Right cardiac atrium (tissue), 5 donors: ENCODE measurements around the gene RO60. TPM values are rescaled to one million over a fixed set of nuclear protein-coding genes. Genes with fewer than 3 reads are reported as not detected.

Experiments used
- ATAC-seq, 2 donors: fragments of 200-7000 bp; cut with Tn5 transposase; one replicate each; pipeline versions ENCODE4 v1.8.0 to v1.9.1; 2020; ENCODE audit warnings: moderate library complexity in 2 of 2, mild to moderate bottlenecking in 1 of 2
- DNase-seq, 3 donors: peaks; one replicate each; pipeline ENCODE4 v3.0.0-alpha.2; 2020
- H3K27ac ChIP-seq: one replicate; pipeline ENCODE4 v1.5.1; 2013; ENCODE audit warnings: mild to moderate bottlenecking, low read length, control low read depth, moderate library complexity
- H3K27me3 ChIP-seq: one replicate; pipeline ENCODE4 v1.6.1; 2013; ENCODE audit not compliant: control insufficient read depth, insufficient read depth
- H3K4me1 ChIP-seq: one replicate; pipeline ENCODE4 v1.6.1; 2013; ENCODE audit warnings: low read length; ENCODE audit not compliant: control insufficient read depth, insufficient read depth
- H3K4me3 ChIP-seq: one replicate; pipeline ENCODE4 v1.5.1; 2013; ENCODE audit warnings: low read length, control low read depth
- H3K9me3 ChIP-seq: one replicate; pipeline ENCODE4 v1.6.1; 2013; ENCODE audit warnings: low read length; ENCODE audit not compliant: control insufficient read depth
- WGBS: extraction: QIAGEN DNeasy Blood & Tissue Kit; methylation state at CpG from one replicate; pipeline ENCODE4 v1.1.7; 2013; 5-methylcytosine and 5-hydroxymethylcytosine counted together
- intact Hi-C, 4 donors: fragments of 100-400 bp; cut with DNase I; formaldehyde crosslinking; loops; one replicate each; pipeline versions ENCODE4 v1.11.0 to v1.14.0; 2022 to 2023
- long read RNA-seq, 4 donors: library from polyadenylated mRNA; unstranded; transcript quantifications; one replicate each; pipeline ENCODE4 v2.0.0, GENCODE V29; 2020 to 2021
- polyA plus RNA-seq: library from polyadenylated mRNA; stranded (reverse); fragments of 200-250 nt; gene quantifications from one replicate; pipeline ENCODE4 v1.2.3, GENCODE V29; 2013
- total RNA-seq, 4 donors: library from RNA; stranded (reverse); fragmentation: NEBNext Ultra II Directional; extraction: Animal tissue kit (Norgen Biotek cat#: 25700); gene quantifications; one replicate each; pipeline ENCODE4 v1.2.1, GENCODE V29; 2021
- donor health status: healthy with polysubstance abuse.
- donor health status: DM: no; HTN: yes; CAD: no.
- donor health status: DM: no; HTN: no; CAD: no.
- donor health status: DM: no; HTN: yes; CAD: no; lungs with severe emphysema.
- donor health status: DM: yes; HTN: yes; CAD: no.

The RO60 gene
- 10 to 100 TPM; 50.7 to 60.8 (median 58.0) TPM for total RNA-seq
- polyA plus RNA-seq = 11.1 TPM
- long read RNA-seq, donor 1, full-length matches to known transcripts = 82 of 107 reads
- long read RNA-seq, donor 1, partial matches to known transcripts = 1 of 107 reads
- long read RNA-seq, donor 1, other reads (novel, unspliced or antisense) = 24 of 107 reads
- long read RNA-seq, donor 2, full-length matches to known transcripts = 15 of 22 reads
- long read RNA-seq, donor 2, partial matches to known transcripts = 0 of 22 reads
- long read RNA-seq, donor 2, other reads (novel, unspliced or antisense) = 7 of 22 reads
- long read RNA-seq, donor 3, full-length matches to known transcripts = 200 of 254 reads
- long read RNA-seq, donor 3, partial matches to known transcripts = 2 of 254 reads
- long read RNA-seq, donor 3, other reads (novel, unspliced or antisense) = 52 of 254 reads
- long read RNA-seq, donor 4, transcript TROVE2-206 (9 exons, 2,143 nt) = major isoform, 17 of 23 reads
- long read RNA-seq, donor 4, partial matches to known transcripts = 0 of 23 reads
- long read RNA-seq, donor 4, other reads (novel, unspliced or antisense) = 3 of 23 reads

- no peaks in the 10 kb centered on the region for H3K27me3 ChIP-seq
- peaks cover 4% of the 10 kb centered on the region for H3K4me1 ChIP-seq
- peak within 1 kb of the TSS; percentile 79 for H3K4me3 ChIP-seq
- peak within 1 kb of the TSS; percentile 96 for H3K27ac ChIP-seq
- intact Hi-C loops = no loop called here
- DNase-seq (peak; percentile 96 to 98 (median 97)), ATAC-seq (peak; percentile 98 to 99)
- H3K9me3 ChIP-seq = no peaks in the 10 kb centered on the region
- WGBS = under 1% methylated on average over 74 of the region's 74 CpGs
Measured at GRCh38 chr1:193059282-193060114, at the start of gene RO60, which contains the start of gene UCHL5. RO60 (plus strand) TSS chr1:193059612; CDS start chr1:193069055, 9,443 bp downstream. UCHL5 (minus strand) TSS chr1:193059360; CDS start chr1:193059260, 100 bp downstream.

DNA sequence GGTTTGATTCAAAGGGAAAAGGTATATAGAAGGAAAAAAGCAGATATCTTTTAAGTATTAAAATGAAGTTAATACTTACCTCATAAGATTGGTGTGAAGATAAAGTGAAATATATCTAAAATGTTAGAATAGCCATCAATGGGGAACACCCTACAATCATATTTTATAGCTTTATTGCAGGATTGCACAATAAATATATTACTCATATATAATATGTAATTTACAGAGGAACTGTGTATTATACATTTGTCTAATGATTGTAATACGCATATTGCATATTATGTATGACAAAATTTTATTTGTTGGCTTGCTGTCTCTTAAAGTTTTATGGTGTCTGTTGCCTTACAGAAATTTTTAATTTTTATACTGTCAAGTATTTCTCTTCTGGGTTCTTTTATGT lies 48.0 kb upstream of the RO60 start:
- ATAC-seq (no peak), DNase-seq (no peak)
- intact Hi-C loops = loop anchor here in 3 of 4 donors (5.0 to 10.0 kb wide), 4 partner anchors 197 to 537 kb away; partner anchors contain the start of gene RGS2 (in 1 of the 3)
- Histone ChIP-seq H3K27ac (no peak overlapping the region), H3K9me3 (no peaks in the 10 kb centered on the region), H3K4me3 (no peak overlapping the region), H3K27me3 (no peaks in the 10 kb centered on the region), H3K4me1 (no peaks in the 10 kb centered on the region)
- WGBS = 96% methylated on average over 1 of the region's 1 CpG

GRCh38 chr1:193013005-193013404 lies 46.4 kb upstream of the RO60 start:
- 73% methylated on average over 2 of the region's 2 CpGs for WGBS

GRCh38 chr1:193013707-193014106 lies 45.7 kb upstream of the RO60 start:
- intact Hi-C loops = loop anchor here in 3 of 4 donors (5.0 to 10.0 kb wide), 4 partner anchors 199 to 539 kb away; partner anchors contain the start of gene RGS2 (in 1 of the 3)
- no peaks in the 10 kb centered on the region for H3K9me3 ChIP-seq
- 65% methylated on average over 7 of the region's 7 CpGs for WGBS
- no peak overlapping the region for H3K4me3 ChIP-seq
- no peaks in the 10 kb centered on the region for H3K4me1 ChIP-seq
- DNase-seq = no peak
- no peak overlapping the region for H3K27ac ChIP-seq
- H3K27me3 ChIP-seq = no peaks in the 10 kb centered on the region
- peak; percentile 63 to 70 for ATAC-seq

More at GRCh38 chr1:193013005-193013404, 46.4 kb upstream of the RO60 start:
- intact Hi-C loops = loop anchor here in 3 of 4 donors (5.0 to 10.0 kb wide), 4 partner anchors 198 to 538 kb away; partner anchors contain the start of gene RGS2 (in 1 of the 3)
- Histone ChIP-seq H3K27ac (no peak overlapping the region), H3K9me3 (no peaks in the 10 kb centered on the region), H3K27me3 (no peaks in the 10 kb centered on the region), H3K4me3 (no peak overlapping the region), H3K4me1 (no peaks in the 10 kb centered on the region)
- DNase-seq (no peak), ATAC-seq (peak; percentile 43 to 52)

- Histone ChIP-seq H3K4me1 (no peaks in the 10 kb centered on the region), H3K27ac (no peak overlapping the region), H3K4me3 (no peak overlapping the region), H3K27me3 (no peaks in the 10 kb centered on the region), H3K9me3 (no peaks in the 10 kb centered on the region)
- WGBS = 63% methylated on average over 2 of the region's 2 CpGs
- no peak for ATAC-seq
- intact Hi-C loops = loop anchor here in 3 of 4 donors (5.0 to 10.0 kb wide), 4 partner anchors 200 to 540 kb away; partner anchors contain the start of gene RGS2 (in 1 of the 3)
- no peak for DNase-seq
Measured at GRCh38 chr1:193014400-193014799, 45.0 kb upstream of the RO60 start.

- DNase-seq (no peak), ATAC-seq (no peak)
- Histone ChIP-seq H3K9me3 (no peaks in the 10 kb centered on the region), H3K27ac (no peak overlapping the region), H3K4me1 (no peaks in the 10 kb centered on the region), H3K27me3 (no peaks in the 10 kb centered on the region), H3K4me3 (no peak overlapping the region)
- intact Hi-C loops = loop anchor here (5.0 to 10.0 kb wide), 4 partner anchors 202 to 542 kb away; partner anchors contain the start of gene RGS2 (in 2 of the 4)
Measured at GRCh38 chr1:193016788-193017187, 42.6 kb upstream of the RO60 start.

DNA sequence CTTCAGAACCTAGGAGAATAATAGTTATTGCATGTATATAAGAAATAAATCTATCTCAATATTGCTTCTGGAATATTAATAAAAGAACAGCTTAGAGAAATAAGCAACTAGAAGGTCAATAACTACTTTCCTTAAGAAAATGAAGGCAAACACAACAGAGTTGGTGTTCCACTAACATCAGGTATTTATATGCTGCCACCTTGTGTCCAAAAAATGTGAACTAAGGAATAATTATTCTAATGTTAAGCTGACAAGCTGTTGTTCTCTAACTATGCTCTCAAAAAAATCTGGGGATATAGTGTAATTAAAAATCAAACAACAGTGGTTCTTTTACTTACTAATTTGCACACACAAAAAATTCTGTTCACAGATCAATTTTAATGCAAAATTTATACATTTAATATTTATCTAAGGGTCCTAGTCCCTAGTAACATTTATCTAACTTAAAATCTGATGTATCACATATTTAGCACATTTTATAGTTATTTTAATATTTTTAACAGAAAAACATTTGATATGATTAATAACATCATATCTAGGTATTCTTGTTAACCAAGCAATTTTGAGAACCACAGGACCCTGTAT lies 39.9 kb upstream of the RO60 start:
- Histone ChIP-seq H3K27me3 (no peaks in the 10 kb centered on the region), H3K9me3 (no peaks in the 10 kb centered on the region), H3K4me1 (no peaks in the 10 kb centered on the region), H3K4me3 (no peak overlapping the region), H3K27ac (no peak overlapping the region)
- DNase-seq (no peak), ATAC-seq (peak; percentile 23 to 64)
- intact Hi-C loops = loop anchor here (5.0 to 10.0 kb wide), 5 partner anchors 205 to 545 kb away; partner anchors contain the start of gene RGS2 (in 2 of the 4)

DNA sequence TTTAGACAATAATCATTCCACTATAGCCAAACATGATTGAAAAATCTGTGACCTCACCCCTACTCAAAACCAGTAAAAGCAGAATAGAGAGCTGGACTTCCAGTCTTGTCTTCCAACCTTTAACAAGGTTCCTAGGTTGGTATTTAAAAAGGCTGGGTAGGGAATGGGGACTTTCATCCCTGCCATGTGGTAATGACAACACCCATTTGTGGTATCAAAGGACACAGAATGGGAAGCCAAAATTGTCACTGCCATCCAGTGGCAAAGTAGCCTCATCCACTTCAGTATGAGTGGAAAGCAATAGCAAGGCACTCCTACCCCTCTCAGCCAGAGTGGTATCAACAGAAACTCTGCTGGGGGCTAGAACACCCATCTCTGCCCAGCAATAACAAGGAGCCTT lies 34.2 kb upstream of the RO60 start:
- H3K27me3 ChIP-seq = no peaks in the 10 kb centered on the region
- ATAC-seq = no peak
- intact Hi-C loops = loop anchor here in 2 of 4 donors (10.0 kb wide), 1 partner anchor 550 kb away; no protein-coding TSS in a partner anchor

DNA sequence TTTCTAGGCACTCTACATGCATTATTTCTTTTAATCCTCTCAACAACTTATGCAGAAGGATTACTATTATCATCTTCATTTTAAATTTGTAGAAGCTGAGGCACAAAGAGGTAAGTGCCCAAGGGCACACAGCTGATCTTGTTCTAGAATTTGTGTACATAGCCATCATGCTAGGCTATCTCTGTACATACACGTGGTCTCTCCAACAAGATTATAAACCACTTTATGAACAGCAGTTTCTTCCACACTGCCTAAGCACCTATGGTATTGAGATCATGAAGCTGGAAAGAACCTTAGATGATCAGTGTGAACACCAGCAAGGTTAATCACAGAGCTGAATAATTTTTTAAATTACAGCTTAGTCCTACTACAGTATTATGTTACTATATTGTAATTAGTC lies 29.1 kb upstream of the RO60 start:
- DNase-seq (no peak), ATAC-seq (no peak)
- Histone ChIP-seq H3K4me1 (no peaks in the 10 kb centered on the region), H3K27me3 (no peaks in the 10 kb centered on the region), H3K4me3 (no peak overlapping the region), H3K27ac (no peak overlapping the region), H3K9me3 (no peaks in the 10 kb centered on the region)
- WGBS = 68% methylated on average over 1 of the region's 1 CpG
- intact Hi-C loops = no loop called here

More for the DNA sequence above, 34.2 kb upstream of the RO60 start:
- no peaks in the 10 kb centered on the region for H3K9me3 ChIP-seq
- H3K27ac ChIP-seq = no peak overlapping the region
- no peaks in the 10 kb centered on the region for H3K4me1 ChIP-seq
- DNase-seq = no peak
- no peak overlapping the region for H3K4me3 ChIP-seq

DNA sequence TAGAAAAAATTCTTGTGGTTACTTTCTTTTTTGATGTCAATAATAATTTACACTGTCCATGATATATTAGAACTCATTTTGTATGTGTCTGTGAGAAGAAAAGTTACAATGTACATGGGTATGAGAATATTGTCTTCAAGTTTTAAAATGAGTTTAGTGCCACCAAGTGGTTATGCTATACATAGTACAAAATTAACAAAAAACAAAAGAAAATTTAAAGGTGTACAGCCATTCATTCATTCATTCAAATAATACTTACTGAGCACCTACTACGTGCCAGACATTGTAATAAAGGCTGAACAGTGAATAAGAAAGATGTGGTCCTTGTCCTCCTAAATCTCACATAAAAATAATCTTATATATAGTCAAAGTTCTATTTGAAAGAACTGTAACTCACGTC lies 28.0 kb upstream of the RO60 start:
- no peaks in the 10 kb centered on the region for H3K27me3 ChIP-seq
- intact Hi-C loops = no loop called here
- no peaks in the 10 kb centered on the region for H3K9me3 ChIP-seq
- H3K4me1 ChIP-seq = no peaks in the 10 kb centered on the region
- H3K4me3 ChIP-seq = no peak overlapping the region
- ATAC-seq (no peak), DNase-seq (no peak)
- no peak overlapping the region for H3K27ac ChIP-seq
- WGBS = 90% methylated on average over 2 of the region's 2 CpGs
